CD1c-positive myeloid dendritic cell (primary cell): Measurements from ENCODE around the gene CRADD.

Source experiments
- DNase-seq: peaks from one replicate; pipeline ENCODE4 v3.0.0-alpha.2; 2016; ENCODE audit errors: extremely low spot score

CRADD gene

GRCh38 chr12:93938317-93938716 lies 261.1 kb downstream of the CRADD start:
- DNase-seq, result no peak

- DNase-seq, result no peak
Measured at GRCh38 chr12:93938931-93939330, 261.8 kb downstream of the CRADD start.

- no peak for DNase-seq
Measured at GRCh38 chr12:93939641-93940325, 262.6 kb downstream of the CRADD start.

- no peak for DNase-seq
Measured at GRCh38 chr12:93943780-93944179, 266.6 kb downstream of the CRADD start.

DNA sequence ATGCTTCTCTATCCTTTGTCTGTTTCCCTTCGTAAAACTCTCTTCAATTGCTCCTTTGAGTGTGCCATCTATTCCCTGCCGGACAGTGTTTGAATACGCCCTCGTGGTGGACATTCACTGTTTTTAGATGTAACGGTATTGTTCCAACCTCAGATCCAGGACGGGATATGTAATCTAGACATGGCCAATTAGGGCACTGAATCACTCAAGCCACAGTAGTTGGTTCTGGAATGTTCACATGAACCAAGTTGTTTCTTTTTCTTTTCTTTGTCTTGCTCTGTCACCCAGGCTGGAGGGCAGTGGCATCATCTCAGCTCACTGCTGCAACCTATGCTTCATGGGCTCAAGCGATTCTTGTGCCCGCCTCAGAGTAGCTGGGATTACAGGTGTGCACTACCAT lies 267.0 kb downstream of the CRADD start:
- no peak for DNase-seq
